GM18502 (cell line): Measurements from ENCODE around the gene METAP1D.
A peak's percentile ranks its signal among the peaks of the same experiment; 100 is the strongest.
"Not testable (repeated sequence)": the region's sequence is repeated elsewhere in the genome, so short reads cannot be mapped to it uniquely, and the experiment has no call there.

Experiments used
- ATAC-seq: cut with Tn5 transposase; IDR thresholded peaks from one replicate; pipeline ENCODE4 v1.9.1; 2021; ENCODE audit warnings: mild to moderate bottlenecking; ENCODE audit not compliant: unreplicated experiment, poor library complexity

Gene METAP1D

DNA sequence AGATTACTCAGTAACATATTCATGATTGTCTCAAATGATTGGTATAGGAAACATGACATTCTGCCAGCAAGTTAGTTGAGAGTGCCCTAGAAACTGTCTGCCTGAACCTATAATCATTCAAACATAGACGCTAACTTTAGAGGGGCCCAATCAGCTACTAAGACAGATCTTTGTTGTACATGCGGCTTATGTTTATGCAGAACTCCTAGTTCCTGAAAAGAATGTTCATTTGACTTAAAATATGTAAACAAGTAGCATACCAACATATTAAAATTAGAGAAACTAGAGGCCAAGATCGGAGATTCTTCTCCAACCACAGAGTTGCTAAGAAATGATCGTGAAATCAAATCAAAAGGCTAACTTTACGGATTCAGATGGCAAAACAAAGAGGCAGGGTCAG lies 4.2 kb upstream of the METAP1D start:
- ATAC-seq: no peak

DNA sequence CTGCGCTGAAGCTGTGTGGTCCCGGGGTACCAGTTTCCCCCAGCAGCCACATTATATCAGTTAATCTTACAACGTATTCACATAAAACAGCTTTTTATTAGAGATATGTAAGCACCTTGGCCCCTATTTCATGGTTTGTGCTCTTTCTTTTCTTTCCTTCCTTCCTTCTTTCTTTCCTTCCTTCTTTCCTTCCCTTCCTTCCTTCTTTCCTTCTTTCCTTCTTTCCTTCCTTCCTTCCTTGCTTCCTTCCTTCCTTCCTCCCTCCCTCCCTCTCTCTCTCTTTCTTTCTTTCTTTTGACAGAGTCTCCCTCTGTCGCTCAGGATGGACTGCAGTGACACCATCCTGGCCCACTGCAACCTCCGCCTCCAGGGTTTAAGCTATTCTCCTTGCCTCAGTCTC lies 3.7 kb upstream of the METAP1D start:
- ATAC-seq: no peak

DNA sequence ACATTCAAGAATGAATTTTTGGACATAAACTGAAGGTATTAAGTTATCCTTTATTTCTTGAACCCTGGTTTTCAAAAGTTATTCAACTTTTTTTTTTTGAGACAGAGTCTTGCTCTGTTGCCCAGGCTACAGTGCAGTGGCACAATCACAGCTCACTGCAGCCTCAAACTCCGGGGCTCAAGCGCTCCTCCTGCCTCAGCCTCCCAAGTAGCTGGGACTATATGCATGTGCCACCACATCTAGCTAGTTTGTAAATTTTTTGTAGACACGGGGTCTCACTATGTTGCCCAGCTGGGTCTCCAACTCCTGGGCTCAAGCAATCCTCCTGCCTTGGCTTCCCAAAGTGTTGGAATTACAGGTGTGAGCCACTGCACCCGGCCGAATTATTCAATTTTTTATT lies 2.7 kb upstream of the METAP1D start:
- not testable (repeated sequence) for ATAC-seq

DNA sequence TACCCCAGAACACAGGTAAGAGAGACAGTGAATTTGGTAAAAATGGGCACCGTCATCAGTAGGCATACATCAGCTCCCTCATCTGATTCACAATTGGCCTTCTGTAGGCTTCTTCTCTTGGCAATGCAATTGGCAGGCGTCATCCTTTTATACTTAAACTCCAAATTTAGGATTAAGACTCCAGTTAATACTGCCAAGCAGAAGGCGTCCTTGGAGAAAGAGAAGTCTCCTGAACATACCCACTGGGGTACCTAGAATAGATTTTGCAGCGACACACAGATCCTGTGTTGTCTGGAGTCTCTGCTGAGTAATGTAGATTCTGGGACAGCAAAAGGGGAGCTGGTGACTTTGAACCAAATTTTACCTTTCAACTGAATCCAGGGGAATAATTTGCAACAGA lies 592 bp upstream of the METAP1D start:
- peak; percentile 2 for ATAC-seq

DNA sequence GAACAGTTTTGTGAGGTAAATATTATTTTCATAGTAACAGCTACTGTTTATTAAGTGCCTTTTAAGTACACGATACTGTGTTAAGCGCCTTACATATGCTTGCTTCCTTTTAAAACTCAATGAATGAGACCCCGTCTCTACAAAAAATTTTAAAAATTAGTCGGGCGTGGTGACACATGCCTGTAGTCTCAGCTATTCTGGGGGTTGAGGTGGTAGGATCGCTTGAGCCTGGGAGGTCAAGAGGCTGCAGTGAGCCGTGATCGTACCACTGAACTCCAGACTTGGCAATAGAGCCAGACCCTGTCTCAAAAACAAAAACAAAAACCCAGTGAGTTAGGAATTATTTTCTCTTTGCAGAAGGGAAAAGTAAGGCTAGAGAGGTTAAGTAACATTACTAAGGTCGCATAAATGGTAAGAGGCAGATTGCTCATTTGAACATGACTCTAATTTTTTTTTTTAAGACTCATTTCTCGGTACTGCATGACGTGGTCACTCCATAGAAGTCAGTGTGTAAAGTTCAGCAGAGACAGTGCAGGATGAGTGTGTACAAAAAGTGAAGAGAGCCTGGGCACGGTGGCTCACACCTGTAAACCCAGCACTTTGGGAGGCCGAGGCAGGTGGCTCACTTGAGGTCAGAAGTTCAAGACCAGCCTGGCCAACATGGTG lies 1.1 kb downstream of the METAP1D start:
- ATAC-seq: no peak

DNA sequence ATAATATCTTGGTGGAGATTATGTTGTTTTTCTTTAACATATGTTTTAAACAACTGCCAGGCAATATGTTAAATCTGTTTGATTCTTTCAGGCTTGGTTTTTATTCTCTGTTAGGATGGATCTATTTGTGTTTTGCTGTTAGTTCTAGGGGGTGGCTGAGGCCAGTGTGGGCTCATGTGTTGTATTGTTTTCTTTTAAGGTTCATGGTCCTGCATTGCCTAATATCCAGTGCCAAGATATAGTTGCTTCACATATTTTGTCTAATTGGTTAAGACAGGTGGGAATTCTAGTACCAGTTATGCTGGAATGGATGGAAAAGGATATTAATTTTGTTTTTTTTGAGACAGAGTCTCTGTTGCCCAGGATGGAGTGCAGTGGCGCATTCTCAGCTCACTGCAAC lies 7.6 kb downstream of the METAP1D start:
- no peak for ATAC-seq

DNA sequence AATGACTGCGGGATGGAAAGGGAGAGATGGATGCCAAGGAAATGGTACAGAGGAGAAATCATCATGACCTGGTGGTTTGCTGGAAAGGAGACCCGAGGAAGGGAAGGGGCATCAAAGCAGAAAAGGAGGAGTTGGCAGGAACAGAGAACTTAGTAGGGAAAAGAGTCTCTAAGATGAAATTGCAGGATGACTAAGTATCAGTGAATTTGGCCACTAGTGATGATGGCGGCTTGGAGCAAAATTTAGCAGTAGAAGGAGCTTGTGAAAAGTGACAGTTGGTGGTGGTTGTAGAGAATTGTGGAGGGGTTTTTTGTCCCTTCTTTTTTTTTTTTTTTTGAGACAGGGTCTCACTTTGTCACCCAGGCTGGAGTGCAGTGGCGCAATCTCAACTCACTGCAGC lies 10.1 kb downstream of the METAP1D start:
- ATAC-seq: no peak

DNA sequence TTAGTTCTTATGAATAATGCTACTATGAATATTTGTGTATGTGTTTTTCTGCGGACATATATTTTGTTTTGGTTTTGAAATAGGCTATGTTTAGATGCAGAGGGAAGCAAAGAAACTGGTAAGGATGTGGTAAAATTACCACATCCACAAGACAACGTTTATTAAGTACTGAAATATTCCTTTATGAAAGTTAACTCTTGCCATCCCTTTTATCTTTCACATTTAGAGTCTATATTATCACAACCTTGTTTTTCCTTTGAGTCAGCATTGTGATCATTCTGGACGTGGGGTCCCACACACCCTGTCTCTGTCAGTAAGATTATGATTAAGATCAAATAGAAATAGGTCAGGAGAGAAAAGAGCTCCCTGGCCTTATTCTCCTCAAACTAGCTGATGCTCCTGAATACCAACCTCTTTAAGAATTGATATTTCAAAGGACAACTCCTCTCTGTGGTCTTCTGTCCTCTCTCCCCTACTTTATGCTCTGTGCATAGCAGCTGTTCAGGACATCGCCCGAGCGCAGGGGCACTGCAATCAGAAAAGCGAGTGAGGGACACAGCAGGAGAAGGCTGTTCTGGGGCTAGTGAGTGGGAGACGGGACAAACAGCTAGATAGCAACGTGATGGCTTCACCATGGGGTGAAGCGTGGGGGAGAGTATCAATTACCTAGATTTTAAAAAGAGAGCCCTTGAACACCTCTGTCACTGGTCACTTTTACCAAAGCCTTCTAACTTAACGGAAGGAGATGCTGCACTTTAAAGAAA lies 12.2 kb downstream of the METAP1D start:
- ATAC-seq: no peak

DNA sequence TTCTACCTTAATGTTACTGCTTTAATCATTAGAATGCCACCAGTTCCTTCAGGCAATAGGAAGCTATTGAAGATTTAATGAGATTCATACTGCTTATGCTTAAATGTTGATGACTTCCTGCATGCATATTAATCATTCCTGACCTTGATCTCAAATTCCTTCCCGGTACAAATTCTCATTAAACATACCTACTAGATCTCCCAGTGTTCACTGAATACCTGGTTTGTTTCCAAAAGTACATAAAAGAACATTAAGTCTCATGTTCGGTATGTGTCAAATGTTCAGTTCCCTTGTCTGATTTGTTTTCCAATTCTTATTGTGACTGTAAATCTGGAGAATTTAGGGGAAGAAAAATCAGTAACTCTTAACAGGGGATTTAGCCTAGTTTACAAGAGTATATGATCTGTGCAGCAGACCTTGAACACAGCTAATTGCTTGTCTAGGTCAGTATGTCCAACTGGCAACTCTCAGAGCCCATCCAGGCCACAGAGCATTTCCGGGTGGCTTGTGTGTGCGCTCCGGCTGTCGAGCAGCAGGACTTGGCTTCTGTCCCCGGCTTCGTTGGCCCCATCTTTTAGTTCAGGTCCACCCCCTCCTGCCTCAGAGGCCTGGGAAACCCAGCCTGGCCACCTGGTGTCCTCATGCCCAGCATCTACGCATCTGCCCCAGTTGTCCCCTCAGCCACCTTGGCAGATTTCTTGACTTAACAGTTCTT lies 13.1 kb downstream of the METAP1D start:
- no peak for ATAC-seq

DNA sequence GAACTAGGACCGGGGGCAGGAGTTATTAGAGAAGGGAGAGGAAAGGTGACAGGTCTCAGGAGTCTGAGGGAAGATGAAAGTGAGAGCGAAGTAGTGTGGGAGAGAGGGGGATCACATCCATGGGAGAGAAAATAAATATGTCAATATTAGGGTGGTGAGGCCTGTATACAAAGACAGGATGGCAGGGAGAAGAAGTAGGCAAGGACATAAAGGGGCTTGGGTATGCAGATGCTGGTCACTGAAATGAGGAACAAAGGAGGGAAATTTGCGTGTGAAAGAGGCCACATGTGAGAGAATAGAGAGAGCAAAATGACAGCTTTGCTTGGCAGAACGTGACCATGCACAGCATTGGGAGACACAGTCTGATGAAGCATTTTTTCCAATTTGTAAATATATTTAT lies 13.6 kb downstream of the METAP1D start:
- ATAC-seq: peak; percentile 79

DNA sequence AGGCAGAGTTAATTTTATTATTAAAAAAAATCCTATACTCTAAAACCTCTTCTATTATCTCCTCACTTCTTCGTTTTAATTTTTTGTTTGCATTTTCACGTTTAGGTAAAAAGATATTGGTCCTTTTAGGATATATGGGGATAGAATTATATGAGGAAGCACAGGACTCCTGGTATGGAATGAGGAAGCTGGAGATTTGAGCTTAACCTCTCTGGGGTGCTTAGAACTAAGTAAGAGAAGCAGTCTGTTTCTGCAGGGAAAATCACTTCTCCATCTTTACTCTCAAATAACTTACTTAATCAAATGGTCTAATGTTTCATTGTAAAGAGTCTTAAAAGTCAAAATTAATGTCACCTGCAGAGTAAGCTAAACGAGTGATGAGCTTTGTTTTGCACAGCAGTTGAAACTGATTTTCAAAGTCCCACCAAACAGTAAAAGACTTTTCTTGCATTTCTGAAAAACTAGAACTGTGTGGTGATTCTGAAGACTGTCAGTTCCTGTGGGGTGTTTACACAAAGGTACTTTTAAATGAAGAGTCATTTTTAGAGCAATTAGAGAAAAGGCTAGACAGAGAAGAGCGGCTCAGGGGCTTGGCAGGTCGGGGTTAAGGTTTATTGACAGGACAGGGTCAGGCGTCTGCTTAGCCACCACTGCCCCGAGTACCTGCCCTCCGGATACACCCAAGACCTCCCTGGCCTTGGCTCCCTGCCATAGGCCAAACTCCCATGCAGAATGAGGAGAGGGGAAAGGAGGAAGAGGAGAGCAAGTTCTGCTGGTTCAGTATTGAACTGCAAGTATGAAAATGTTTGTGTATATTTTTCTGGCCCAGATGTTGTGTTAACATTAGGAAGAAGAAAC lies 21.6 kb downstream of the METAP1D start:
- no peak for ATAC-seq

DNA sequence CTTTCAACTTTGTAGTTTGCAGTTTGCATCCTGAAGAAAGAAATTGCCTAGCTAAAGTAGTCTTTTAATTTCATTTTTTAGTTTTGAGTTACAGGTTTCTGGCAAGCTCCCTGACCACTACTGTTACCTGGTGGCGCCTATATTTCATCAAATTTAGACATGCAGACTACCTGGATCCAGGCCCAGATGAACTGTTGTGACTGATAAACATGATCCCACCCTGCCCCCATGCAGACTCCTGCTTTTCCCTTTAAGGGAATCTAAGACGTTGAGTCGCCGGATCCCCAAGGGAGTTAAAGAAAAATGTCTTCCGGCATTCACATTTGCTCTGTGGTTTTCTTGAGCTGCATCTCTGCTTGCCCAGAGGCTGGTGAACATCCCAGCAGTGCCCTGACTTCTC lies 22.2 kb downstream of the METAP1D start:
- ATAC-seq: no peak

DNA sequence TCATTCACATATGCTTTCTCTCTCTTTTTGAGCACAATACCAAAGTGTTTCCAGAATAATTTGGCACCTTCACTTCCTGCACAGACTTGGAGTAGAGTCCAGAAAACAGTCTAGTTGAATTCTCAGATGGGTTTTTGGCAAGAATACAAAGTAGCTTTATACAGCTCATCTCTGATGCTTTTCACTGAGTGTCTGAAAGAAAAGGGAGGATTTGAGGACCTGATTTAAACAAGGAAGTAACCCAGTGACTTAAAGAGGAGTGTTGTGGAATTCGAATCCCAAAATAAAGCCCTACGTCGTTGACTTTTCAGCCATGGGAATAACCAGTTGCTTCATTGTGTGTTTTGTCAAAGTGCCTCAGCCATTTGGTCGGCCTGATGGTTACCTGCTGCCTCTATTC lies 31.8 kb downstream of the METAP1D start:
- no peak for ATAC-seq

DNA sequence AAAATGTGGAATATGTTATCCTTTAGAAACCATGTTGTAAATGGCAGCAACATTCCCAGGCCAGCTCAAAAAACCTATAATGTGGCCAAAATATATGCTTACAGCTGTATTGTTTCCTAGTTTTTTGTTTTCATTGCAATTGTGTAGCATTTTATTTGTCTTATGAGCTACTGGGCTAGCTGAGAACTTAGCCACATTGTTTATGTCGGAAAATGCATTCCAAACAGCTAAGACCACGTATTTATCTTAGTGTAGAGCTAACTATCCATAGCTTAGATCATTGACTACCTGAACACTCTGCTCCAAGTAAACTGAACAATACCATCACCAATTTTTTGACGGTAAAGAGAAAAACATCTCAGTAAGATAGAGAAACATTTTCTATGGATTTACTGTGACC lies 38.4 kb downstream of the METAP1D start:
- ATAC-seq: no peak

DNA sequence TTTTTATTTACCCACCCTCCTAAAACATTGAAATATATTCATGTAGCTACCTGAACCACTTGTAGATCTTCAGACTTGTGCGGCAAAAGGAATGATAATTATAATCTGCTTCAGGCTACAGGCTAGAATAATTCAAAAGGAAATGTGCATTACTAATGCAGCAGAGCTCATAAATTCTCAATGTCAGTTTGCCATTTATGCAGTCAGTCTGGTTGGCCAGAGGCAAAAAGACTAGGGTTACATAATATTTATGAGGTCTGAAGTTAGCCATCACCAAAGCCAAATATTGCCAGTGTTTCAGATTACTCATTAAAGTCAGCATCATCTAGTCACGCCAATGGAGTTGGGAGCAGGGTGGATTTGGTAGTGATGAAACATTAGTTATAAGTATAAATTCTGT lies 38.9 kb downstream of the METAP1D start:
- no peak for ATAC-seq

DNA sequence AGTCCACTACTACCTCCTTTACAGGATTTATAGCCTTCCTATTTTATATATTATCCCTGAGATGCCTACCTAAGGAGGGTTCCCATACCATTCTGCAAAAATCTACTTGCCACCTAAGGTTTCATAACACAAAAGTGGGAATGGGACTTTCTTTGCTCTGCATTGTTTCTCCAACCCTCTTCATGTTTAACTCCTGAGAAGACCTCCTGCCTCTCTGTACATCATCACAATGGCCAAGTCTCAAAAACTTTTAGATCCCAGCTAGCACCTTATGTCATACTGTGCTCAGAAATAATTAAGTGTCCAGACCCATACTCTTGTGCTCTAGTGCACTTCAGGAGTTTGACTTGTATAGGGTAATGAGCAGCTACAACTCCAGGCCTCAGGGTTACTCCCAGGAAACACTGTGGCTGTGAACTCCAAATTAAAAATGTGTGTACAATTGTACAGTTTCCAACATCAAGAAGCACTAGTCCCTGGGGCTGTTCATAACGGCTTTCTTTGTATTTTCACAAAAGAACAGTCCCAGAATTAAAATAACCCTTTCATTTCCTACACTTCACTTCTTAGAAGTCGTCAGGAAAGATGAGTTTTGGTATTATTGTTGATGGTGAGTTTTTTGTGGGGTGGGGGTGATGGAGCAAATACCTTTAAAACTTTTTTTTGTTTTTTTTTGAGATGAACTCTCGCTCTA lies 39.4 kb downstream of the METAP1D start:
- no peak for ATAC-seq

DNA sequence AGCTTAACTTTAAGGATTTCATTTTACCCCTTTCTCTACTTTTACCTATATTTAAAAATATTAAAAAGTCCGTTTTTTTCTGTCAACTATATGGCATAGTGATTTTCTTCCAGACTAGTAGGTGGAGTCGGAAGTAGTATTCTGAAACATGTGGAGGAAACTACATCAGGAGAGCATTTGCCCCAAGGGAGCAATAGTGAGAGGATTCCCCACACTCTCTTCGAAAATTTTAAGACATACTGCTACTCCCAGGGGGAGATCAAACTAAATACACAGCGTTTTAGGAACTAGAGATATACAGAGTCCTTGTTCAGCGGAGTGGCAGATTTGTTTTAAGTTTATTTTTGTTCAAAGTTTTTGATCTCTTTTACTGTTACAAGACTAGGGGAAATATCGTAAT lies 40.6 kb downstream of the METAP1D start:
- no peak for ATAC-seq

DNA sequence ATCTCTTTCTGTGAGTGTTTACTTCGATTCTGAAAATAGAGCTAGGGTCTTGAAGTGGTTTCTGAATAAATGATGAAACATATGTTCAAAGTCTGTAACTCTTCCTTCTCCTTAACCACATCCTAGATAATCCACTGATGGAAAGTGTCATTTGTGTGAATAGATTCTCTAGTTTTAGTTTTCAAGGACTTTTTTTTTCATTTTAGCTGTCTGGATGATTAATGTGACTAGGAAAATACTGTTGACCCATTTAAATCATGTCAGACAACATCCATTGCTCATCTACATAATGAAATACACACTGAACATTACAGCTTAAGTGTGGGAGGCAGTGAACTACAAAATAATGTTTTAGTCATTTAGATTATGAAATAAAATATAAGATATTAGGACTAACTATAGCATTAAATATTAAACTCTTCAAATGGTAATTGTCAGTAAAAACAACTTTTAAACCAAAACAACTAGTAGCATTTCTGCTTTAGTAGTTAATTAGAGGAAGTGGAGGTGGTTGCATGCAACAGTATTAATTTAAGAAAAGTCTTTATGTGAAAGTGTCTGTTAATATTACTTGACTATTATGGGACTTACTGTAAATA lies 46.4 kb downstream of the METAP1D start:
- ATAC-seq: no peak

DNA sequence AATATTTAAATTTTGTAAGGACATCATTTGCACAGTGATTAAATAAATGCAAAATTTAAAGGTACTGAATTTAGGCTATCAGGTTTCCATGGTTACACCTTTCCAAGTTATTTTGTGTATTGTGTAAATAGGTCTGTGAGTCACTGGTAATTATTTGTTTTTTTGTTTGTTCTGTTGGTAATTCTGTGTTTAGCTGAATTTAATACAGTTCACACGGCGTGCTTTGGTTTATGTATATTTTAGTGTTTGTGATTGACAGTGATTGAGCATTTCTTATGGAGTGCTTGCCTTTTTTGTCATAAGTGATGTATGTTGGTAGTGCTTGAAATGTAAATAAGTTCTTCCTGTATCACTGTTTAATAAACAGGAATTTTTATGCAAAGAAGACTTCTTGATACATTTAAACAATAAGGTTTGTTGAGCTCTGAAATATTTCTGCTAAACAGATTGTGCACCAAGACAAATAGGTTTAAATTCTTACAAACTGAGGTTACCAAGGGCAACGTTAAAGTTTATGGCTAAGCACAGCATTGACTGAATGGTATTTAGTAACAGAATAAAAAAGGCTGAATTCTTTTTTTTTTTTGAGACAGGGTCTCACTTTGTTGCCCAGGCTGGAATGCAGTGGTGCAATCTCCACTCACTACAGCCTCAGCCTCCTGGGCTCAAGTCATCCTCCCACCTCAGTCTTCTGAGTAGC lies 47.3 kb downstream of the METAP1D start:
- ATAC-seq: no peak
